Endothelial cell of umbilical vein (primary cell): ENCODE data around the gene TNNI3K.

Source experiments
- CTCF ChIP-seq, 2 donors: IDR thresholded peaks; 1 replicate in 1 of 2; 2 replicates in 1 of 2; pipeline ENCODE4 v1.5.1; 2011; ENCODE audit warnings: low read length in 2 of 2, mild to moderate bottlenecking in 2 of 2, moderate library complexity in 2 of 2, control low read depth in 1 of 2, inconsistent platforms in 1 of 2, low read depth in 1 of 2; ENCODE audit not compliant: insufficient read depth in 1 of 2; ENCODE audit errors: extremely low read depth in 1 of 2
- EZH2 ChIP-seq: IDR thresholded peaks from 2 replicates; pipeline ENCODE4 v1.6.1; 2012; ENCODE audit warnings: borderline replicate concordance, low read depth, mild to moderate bottlenecking, moderate library complexity, low read length, inconsistent platforms; ENCODE audit not compliant: severe bottlenecking
- FOS ChIP-seq: IDR thresholded peaks from 2 replicates; pipeline ENCODE4 v1.6.1; 2011; ENCODE audit warnings: mild to moderate bottlenecking, low read length, moderate library complexity, borderline replicate concordance; ENCODE audit not compliant: insufficient read depth
- GATA2 ChIP-seq: IDR thresholded peaks from 2 replicates; pipeline ENCODE4 v1.7.0; 2011; ENCODE audit warnings: low read depth, mild to moderate bottlenecking, moderate library complexity, mixed read lengths, low read length; ENCODE audit not compliant: insufficient read length, insufficient read depth
- JUN ChIP-seq: IDR thresholded peaks from 2 replicates; pipeline ENCODE4 v1.6.1; 2011; ENCODE audit warnings: borderline replicate concordance, low read depth; ENCODE audit not compliant: insufficient read length, insufficient read depth
- MYC ChIP-seq: IDR thresholded peaks from one replicate; pipeline ENCODE4 v1.6.1; 2011; ENCODE audit warnings: mild to moderate bottlenecking, low read depth, low read length
- POLR2A ChIP-seq: IDR thresholded peaks from 2 replicates; pipeline ENCODE4 v1.6.1; 2012; ENCODE audit warnings: low read depth, mild to moderate bottlenecking, control low read depth, low read length
- POLR2AphosphoS5 ChIP-seq: IDR thresholded peaks from 2 replicates; pipeline ENCODE4 v1.6.1; 2012; ENCODE audit warnings: low read depth, mild to moderate bottlenecking, control low read depth, low read length, moderate library complexity; ENCODE audit not compliant: insufficient read depth
- TF ChIP-seq, protein P1 (sequence below): IDR thresholded peaks from 2 replicates; pipeline ENCODE4 v1.6.1; 2011; ENCODE audit not compliant: insufficient read depth, insufficient read length

DNA sequence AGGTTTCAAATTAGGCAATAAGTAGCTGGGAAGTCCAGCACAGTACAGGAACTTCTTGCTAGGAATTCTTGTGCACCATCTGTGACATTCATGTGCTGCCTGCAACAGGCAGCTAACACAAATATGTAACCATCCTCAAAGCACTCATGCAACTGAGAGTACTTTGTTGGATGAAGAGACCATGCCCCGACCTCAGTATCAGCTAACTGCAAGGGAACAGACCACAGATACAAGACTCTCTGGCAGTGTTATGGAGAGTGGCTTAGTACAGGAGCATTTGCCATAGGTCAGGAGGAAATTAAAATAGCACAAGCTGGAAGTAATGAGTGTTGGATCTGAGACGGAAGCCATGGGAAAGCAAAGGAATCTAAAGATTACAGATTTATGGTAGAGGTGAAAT, 153.7 kb downstream of the TNNI3K start:
- TF ChIP-seq POLR2A, result no peak
- TF ChIP-seq CTCF (IDR thresholded peaks at IDR 0.05; ENCODE audit: extremely low read depth in 1 of 2, insufficient read depth in 1 of 2, low read depth in 1 of 2, low read length in 2 of 2), result no peak
- TF ChIP-seq, protein P1, sequence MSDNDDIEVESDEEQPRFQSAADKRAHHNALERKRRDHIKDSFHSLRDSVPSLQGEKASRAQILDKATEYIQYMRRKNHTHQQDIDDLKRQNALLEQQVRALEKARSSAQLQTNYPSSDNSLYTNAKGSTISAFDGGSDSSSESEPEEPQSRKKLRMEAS, result no peak
- TF ChIP-seq POLR2AphosphoS5, result no peak
- TF ChIP-seq EZH2, result no peak
- TF ChIP-seq JUN, result no peak
- no peak for TF ChIP-seq MYC
- TF ChIP-seq FOS, result no peak
- no peak for TF ChIP-seq GATA2
